Mucosa of gallbladder (tissue), 1 donor: ENCODE measurements around the gene SMIM30. TPM values are rescaled to one million over a fixed set of nuclear protein-coding genes. Genes with fewer than 3 reads are reported as not detected.
A peak's percentile ranks its signal among the peaks of the same experiment; 100 is the strongest.

Experiments
- DNase-seq: peaks from one replicate; pipeline ENCODE4 v3.0.0-alpha.2; 2020; ENCODE audit warnings: low spot score
- total RNA-seq: library from RNA; stranded (reverse); gene quantifications from one replicate; pipeline ENCODE4 v1.2.1, GENCODE V29; 2021
- donor health status: DM: no; HTN: no; CAD: no.

SMIM30 gene
- total RNA-seq, 1 donor from 2014 or later = 43.3 TPM

DNA sequence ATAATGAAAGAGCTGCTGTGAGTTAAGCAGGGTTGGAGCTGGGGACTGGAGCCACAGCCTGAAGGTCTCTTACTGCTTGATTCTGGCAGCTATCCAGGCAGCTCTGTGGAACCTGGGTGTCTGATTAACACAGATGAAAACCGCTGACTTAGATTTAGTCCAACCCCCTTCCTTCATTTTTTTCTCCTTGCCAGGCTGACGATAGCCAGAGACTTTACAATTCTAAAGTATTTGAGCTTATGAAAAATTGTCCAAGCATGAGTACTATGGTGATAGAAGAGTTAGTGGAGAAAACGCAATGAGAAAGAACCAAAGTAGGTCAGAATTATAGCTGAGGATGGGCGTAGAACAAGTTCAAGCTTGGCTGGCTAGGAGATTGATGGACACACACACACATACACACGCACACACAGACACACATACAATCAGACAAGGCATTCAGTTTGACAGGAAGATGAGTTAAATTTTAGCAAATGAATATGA, 18.2 kb downstream of the SMIM30 start:
- DNase-seq = peak; percentile 25

DNA sequence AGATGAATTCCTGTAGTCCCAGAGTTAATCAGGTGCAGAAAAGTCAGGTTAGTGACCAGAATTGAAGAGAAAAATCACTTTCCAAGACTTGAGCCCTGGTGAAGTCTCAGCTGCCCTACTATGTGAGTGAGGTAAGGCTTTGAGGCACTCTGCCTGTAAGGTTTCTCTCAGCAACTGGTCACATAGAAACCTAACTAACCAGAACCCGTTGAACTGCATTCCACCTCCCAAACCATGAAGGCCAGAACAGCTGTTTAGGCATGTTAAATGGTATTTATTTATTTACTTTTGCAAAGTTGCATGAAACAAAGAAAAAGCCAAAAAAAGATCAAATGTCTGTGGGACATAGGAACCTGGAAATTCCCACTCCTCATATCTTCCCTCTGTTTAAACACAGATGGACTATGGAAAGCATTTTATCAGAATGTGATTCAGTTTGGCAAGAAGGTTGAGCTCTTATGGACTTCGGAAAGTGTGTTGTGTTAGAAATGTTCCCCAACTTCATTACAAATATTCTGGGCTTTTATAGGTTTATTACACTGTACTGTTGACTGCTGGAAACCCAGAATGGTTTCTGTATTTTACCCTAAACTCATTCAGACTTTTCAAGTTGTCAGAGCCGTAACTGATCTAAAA, 19.0 kb downstream of the SMIM30 start:
- DNase-seq = no peak

DNA sequence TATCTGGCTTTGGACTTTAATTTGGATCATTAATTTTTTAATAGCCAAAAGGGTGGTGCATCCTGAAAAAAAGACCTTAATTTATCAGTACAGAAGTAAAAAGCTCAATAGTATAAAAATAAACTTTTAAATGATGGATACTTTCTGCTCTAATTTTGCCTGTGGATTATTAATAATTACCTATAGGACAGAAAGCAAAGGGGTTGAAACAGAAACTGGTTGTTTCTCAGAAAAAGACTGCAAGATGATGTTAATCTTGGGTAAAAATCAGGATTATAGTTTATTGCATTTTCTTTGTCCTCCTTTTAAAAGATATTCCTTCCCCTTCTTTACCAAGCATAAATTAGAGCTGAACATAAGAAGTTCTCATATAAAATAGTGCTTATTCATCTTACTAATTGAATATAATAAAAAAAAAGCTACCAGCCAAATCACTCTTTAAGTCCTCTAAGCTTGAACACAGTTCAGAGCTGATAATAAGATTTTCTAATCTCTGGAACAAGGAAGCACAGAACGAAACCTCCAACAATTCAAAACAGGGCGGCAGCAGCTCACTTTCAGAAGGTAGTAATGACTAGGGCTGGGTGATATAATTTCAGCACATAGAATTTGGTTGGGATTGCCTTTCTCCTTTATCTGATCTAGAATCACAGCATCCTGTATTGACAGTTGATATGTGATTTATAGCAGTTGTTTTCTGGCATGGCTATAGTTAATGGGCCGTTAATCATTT, 23.7 kb downstream of the SMIM30 start:
- DNase-seq = no peak

DNA sequence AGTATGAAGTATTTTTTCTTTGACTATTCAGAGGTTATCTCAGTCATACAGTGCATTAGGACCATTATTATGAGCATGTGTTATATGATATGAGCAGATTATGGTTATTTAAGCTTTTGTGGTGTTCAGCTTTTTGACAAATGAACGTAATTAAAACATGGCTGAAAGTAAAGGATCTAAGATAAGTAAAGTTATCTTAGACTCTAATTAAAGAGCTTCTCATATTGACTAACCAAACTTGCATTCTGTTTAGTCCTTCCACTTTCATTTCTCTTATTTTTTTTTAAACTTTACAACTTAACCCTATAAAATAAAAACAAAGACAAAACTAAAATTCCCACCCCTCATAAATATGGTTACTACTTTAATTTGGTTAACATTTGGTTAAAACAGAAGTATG, 24.8 kb downstream of the SMIM30 start:
- DNase-seq = no peak

DNA sequence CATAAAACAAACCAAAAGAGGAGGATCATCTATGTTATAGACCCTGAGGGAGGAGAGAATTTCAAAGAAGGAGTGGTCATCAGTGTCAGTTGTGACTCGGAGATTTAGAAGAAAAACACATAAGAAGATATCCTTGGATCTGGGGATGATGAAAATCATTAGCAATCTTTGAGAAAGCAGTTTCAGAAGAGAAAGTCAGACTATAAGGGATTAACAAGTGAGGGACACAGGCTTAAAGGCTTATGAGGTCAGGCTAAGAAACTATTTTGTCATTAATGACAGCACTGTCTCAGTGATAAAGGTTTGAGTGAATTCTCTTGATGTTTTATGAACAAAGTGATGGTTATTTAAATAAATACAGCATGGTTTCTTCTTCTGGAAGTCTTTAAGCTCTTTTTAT, 25.6 kb downstream of the SMIM30 start:
- DNase-seq = no peak

DNA sequence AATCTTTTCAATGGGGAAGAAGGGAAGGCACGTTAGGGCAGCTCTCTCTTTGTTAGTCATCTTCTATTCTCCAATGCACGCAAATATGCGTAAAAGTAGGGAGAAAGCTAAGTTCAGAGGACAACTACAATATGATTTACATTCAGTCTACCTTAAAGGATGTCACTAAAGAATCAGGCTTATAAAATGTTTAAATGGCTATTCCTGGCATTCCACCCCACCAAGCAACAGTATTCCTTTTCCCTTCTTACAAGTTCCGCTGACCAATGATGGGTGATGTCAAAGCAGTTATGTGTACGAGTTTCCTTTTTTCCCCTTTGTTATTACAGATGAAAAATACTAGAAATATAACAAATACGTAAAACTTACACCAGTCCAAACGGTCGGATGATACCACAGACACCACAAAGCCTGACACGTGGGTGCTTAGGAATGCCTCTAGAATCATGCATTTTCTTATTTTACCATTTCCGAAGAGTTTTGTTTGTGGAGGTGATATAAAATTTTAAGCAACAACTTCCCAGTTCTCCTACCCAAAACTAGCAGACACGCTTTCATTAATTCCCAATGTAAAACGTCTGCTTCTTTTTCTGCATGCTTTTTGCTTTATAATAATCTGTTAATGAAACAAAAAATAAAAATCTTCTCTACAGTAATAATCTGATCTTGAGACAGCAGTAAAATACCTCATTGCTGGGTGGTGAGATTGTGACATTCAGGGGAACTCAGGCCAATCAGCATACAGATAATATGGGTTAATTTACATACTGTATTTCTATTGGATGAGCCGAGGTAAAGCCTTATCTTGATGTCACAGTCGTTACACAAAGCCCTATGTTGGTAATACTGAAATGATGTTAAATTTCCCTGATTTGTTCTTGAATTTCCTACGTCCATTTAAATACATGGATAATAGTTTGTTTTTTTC, 31.0 kb downstream of the SMIM30 start:
- no peak for DNase-seq

DNA sequence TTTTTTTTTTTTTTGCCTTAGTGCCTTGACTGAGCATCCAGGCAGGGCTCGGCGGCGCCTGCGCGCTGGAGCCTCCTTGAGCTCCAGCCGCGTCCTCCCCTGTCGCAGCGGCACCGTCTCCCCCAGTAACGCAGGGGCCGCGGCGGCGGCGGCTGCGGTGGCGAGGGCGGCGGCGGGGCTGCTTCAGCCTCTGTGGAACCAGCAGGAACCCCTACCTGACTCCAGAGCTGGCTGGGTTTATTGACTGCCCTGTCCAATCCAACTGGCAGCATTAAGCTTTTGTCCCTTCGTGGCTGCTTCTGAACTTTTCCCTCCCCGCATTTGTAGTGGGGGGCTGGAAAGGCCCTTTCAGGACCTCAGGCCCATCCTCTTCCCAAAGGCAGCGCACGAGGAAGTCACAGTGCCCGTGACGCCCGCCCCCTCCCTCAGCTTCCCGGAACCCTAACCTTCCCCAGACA, 31.9 kb downstream of the SMIM30 start, which contains the start of gene GPR85:
GPR85 (minus strand) TSS at position 397 of the 458 bp plus-strand sequence. CDS start 2,106 bp downstream, outside the sequence.
- no peak for DNase-seq

DNA sequence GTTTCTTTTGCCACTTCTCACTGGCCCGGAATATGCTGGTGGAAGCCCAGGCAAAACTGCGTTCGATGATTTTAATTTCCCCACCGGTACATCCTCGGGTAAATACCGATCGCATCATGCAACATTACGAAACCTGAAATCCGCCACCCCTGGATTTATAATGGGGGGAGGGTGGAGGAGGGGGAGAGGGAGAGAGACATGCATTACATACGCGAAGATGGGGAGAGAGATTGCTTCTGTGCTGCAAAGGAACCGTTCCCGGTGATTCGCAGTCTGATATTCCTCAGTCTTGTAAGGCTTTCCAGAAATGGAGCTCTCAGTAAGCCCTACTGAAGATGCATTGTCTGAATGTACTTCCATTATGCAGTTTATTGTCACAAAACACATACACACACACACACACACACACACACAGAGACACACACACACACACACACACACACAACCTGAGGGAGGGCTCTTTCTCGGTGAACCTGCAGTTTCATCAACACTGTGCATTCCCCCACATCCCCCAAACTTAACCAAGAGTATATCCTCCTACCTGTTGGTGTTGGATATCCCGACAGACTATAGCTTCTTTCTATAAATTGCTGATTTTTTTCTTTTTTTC, 32.5 kb downstream of the SMIM30 start:
- no peak for DNase-seq

DNA sequence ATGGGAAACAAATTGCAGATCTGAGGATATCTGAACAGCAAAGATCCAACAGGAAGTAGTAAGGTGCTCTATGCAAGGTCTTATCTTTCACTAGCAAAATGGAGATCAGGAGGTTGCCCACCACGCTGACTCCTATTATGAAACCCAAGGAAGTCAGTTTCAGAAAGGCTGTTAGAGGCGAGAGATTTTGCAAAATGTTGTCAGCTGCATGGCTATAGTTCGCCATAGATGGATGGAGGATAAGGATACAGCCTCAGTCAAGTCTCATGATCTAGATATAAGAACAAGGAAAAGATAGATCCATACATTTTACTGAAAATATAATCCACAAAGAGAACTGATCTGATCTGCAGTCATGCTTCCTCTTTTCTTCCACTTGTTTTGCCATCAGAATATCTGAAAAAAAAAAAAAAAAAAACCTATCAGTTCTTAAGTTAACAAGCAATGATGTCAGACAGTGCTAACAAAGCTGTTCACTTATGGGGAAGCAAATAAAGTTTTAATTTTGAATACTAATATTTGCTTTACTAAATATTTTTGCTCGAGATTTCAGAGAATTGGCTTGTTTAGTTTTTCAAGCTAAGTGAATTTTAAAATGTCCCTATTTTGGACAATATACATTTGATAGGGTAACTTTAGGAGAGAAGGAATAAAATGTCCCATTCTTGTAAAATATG, 33.7 kb downstream of the SMIM30 start:
- DNase-seq = no peak

DNA sequence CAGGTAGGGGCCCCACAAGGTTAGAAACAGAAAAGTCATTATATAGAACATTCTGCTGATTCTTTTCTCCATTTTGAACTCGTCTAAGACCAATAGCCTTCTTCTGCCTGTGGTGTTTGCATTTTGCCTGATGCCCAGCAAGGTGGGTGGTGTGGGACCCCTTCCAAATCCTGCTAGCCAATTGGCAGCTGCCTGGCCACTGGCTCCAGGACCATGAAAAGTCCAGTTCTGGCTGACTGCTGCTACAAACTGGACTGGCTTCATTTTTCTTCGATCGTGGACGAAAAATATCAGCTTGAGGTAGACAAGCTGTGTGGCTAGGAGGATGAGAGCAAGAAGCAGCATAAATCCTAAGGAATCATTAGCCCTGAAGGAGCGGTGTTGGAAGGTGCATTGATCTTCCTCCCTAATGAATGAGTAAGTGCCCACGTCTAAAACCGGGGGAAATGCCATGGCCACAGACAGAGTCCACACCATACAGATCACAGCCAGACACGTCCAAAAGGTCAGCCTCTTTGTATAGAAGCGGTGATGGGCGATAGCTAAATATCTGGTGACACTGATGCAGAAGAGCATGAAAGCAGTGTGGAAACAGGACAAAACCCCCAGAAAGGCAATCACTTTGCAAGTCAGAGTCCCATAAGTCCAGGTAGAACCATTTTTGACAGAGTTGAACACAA, 34.4 kb downstream of the SMIM30 start:
- DNase-seq = no peak

DNA sequence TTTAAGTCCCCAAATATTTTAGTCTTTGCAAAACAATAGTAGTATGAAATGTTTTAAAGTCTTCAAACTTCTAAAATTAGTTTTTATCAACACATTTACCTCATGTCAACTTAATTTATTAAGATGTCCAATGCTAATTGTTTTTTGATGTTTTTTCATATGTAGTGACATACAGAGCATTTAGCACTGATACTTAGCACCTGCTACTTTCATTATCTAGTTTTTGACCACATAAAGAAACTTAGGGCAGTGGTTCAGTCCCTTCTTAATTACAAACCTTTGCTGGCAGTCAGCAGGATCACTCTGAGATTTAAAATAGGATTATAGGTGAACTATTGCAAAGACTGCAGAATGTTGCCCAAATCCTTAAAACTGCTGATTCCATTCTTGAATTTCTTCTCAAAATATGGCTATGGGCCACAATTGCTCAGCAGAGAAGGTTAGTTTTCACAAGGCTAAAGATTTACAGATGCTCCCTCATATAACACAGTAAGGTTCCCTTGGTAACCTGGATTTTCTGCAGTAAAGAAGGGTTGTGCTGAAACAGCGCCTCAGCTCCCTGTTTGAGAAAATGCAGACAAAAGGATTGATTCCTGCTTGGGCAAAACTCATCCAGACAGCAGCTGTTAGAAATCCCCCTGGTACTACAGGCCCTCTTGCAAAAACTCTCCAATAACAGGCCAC, 35.1 kb downstream of the SMIM30 start:
- no peak for DNase-seq

DNA sequence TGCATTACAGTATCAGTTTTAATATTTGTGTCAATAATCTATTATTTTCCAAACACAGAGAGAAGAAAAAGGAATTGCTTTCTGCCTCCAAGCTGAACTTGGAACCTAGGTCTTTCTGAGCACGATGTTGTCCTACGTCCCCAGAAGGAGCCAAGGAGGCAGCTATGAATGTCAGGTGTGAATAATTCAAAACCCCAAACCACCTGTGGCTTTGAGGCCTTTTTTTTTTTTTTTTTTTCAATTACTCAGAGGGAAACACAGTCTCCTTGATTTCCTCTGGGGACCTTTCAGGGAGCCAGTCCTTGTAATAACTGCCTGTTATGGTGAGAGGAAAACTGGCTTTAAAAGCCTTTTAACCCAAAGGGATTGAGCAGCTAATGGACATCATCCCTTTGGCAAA, 40.0 kb downstream of the SMIM30 start:
- DNase-seq = no peak

DNA sequence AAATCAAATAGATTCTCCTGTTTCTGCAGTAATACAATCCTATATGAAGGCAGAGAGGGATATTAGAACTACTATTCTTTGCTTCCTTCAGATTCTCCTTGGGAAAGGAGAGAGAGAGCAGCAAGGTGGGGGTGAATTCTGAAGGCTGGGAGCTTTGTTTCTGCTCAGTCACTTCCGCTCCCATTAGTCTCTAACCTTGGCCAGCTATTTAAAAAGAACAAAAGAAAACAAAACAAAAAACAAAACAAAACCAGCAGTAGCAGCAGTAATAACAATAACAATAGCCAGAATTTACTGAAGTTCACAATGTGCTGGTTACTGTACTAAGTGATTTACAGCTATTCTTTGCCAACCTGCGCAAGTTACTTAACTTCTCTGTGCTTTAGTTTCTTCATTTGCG, 41.7 kb downstream of the SMIM30 start:
- DNase-seq = no peak

DNA sequence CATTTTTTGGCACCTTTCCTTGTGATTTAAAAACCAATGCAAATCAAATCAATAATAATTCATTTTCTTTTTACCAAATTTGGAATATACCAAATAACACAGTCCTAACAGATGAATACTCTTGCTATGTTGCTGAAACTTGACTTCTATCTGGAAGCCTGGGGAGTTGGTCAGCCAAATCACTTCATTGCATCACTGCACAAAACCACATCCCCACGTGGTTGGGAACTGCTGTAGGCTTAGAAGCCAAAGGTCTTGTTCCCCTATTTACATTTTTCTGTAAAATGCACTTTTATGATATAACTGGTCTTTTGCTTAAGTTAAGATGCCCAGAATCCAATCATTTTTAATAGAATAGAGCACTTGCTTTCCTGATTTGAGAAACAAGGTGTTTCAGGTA, 46.9 kb downstream of the SMIM30 start:
- DNase-seq = no peak

Other genes starting within 250 kb of the SMIM30 start
- 0.69 TPM for gene GPR85, start 31.7 kb downstream of the SMIM30 start, total RNA-seq